Fibroblast of lung (primary cell): ENCODE results near the gene UQCC5. TPM values are rescaled to one million over a fixed set of nuclear protein-coding genes. Genes with fewer than 3 reads are reported as not detected.

Source experiments
- DNase-seq, 2 donors: peaks; one replicate each; pipeline versions ENCODE4 v3.0.0 to v3.0.0-alpha.2; 2010; ENCODE audit warnings: low read depth in 2 of 2
- H2AFZ ChIP-seq: 2 replicates; pipeline ENCODE4 v1.5.1; 2012; ENCODE audit warnings: low read length, control low read depth, inconsistent platforms
- H3K27ac ChIP-seq: 2 replicates; pipeline ENCODE4 v1.5.1; 2011; ENCODE audit warnings: low read length, control low read depth; ENCODE audit not compliant: insufficient read depth
- H3K27me3 ChIP-seq: 2 replicates; pipeline ENCODE4 v1.5.1; 2011; ENCODE audit warnings: mild to moderate bottlenecking, low read length; ENCODE audit not compliant: control insufficient read depth, insufficient read depth
- H3K36me3 ChIP-seq: 2 replicates; pipeline ENCODE4 v1.5.1; 2011; ENCODE audit warnings: low read length; ENCODE audit not compliant: control insufficient read depth, insufficient read depth
- H3K4me1 ChIP-seq: 2 replicates; pipeline ENCODE4 v1.5.1; 2011; ENCODE audit warnings: low read length; ENCODE audit not compliant: control insufficient read depth, insufficient read depth; ENCODE audit errors: extremely low read depth
- H3K4me2 ChIP-seq: 2 replicates; pipeline ENCODE4 v1.5.1; 2011; ENCODE audit warnings: low read length, control low read depth; ENCODE audit not compliant: insufficient read depth; ENCODE audit errors: extremely low read depth
- H3K4me3 ChIP-seq, 4 experiments: fragments of 200-600 bp in 1 of 4; sonication (generic) in 1 of 4; replicated peaks in 1 of 4; 2 replicates each; pipeline ENCODE4 v1.5.1; 2011 to 2016; ENCODE audit warnings: low read length in 4 of 4, low read depth in 3 of 4, mild to moderate bottlenecking in 3 of 4, control low read depth in 2 of 4, inconsistent platforms in 1 of 4, mixed read lengths in 1 of 4; ENCODE audit not compliant: insufficient read depth in 1 of 4; ENCODE audit errors: control extremely low read depth in 1 of 4
- H3K79me2 ChIP-seq: 2 replicates; pipeline ENCODE4 v1.5.1; 2012; ENCODE audit warnings: mild to moderate bottlenecking, low read length, inconsistent platforms; ENCODE audit not compliant: control insufficient read depth, insufficient read depth
- H3K9ac ChIP-seq: 2 replicates; pipeline ENCODE4 v1.5.1; 2011; ENCODE audit warnings: mild to moderate bottlenecking, low read length, control low read depth; ENCODE audit not compliant: insufficient read depth
- H3K9me3 ChIP-seq: 2 replicates; pipeline ENCODE4 v1.5.1; 2012; ENCODE audit warnings: low read depth, low read length; ENCODE audit not compliant: control insufficient read depth, insufficient read depth
- H4K20me1 ChIP-seq: 2 replicates; pipeline ENCODE4 v1.5.1; 2011; ENCODE audit warnings: low read length; ENCODE audit not compliant: control insufficient read depth, insufficient read depth; ENCODE audit errors: extremely low read depth
- EZH2 ChIP-seq: IDR thresholded peaks from 2 replicates; pipeline ENCODE4 v1.5.1; 2012; ENCODE audit warnings: low read length, control low read depth, mild to moderate bottlenecking; ENCODE audit errors: missing control alignments
- polyA plus RNA-seq, 2 donors: library from polyadenylated mRNA; depleted of rRNA in 1 of 2; stranded (reverse) in 1 of 2; unstranded in 1 of 2; fragments of >200 nt; gene quantifications; 2 replicates each; pipeline ENCODE4 v1.2.1, GENCODE V29; 2011 to 2012; ENCODE audit warnings: missing spikeins in 1 of 2
- total RNA-seq: library from RNA; depleted of rRNA; stranded (reverse); fragments of >200 nt; gene quantifications from 2 replicates; pipeline ENCODE4 v1.2.1, GENCODE V29; 2014
- TF ChIP-seq, protein P1 (sequence below), 2 donors: IDR thresholded peaks in 1 of 2; conservative IDR thresholded peaks in 1 of 2; 1 replicate in 1 of 2; 2 replicates in 1 of 2; pipeline ENCODE4 v1.5.1; 2011 to 2012; ENCODE audit warnings: low read length in 2 of 2, control low read depth in 1 of 2, inconsistent platforms in 1 of 2, low read depth in 1 of 2, mild to moderate bottlenecking in 1 of 2

The UQCC5 gene
- total and polyA plus RNA-seq, 2 donors (not counting 1 experiment from before 2014, with no cell fraction given) = 9.4 to 13.8 TPM

DNA sequence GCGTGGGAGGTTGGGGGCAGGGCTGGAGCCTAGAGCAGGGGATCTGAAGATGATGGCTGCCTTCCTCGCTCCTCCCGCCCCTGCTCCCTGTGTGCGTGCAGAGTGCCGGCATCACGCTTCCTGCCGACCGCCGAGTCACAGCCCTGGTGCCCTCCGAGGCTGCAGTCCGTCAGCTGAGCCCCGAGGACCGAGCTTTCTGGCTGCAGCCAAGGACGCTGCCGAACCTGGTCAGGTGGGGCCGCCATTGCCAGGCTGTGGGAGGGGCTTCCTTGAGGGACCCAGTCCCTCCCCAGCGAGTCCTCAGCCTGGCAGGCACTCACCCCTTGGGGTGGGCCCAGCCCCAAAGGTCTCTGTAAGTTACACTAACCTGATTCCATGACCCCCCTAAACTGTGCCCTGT, 23.7 kb upstream of the UQCC5 start:
- H3K4me2 ChIP-seq = no peak overlapping the region
- no peak overlapping the region for H3K9ac ChIP-seq
- no peak overlapping the region for H2AFZ ChIP-seq
- no peak for DNase-seq
- H3K4me1 ChIP-seq = no peaks in the 10 kb centered on the region
- H3K9me3 ChIP-seq = no peaks in the 10 kb centered on the region
- H3K4me3 ChIP-seq = no peak overlapping the region
- peaks cover 8% of the 10 kb centered on the region for H3K27me3 ChIP-seq
- TF ChIP-seq, protein P1, sequence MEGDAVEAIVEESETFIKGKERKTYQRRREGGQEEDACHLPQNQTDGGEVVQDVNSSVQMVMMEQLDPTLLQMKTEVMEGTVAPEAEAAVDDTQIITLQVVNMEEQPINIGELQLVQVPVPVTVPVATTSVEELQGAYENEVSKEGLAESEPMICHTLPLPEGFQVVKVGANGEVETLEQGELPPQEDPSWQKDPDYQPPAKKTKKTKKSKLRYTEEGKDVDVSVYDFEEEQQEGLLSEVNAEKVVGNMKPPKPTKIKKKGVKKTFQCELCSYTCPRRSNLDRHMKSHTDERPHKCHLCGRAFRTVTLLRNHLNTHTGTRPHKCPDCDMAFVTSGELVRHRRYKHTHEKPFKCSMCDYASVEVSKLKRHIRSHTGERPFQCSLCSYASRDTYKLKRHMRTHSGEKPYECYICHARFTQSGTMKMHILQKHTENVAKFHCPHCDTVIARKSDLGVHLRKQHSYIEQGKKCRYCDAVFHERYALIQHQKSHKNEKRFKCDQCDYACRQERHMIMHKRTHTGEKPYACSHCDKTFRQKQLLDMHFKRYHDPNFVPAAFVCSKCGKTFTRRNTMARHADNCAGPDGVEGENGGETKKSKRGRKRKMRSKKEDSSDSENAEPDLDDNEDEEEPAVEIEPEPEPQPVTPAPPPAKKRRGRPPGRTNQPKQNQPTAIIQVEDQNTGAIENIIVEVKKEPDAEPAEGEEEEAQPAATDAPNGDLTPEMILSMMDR (conservative IDR thresholded peaks at IDR 0.05 in 1 of 2, IDR thresholded peaks at IDR 0.05 in 1 of 2; ENCODE audit: low read depth in 1 of 2, low read length in 2 of 2) = no peak
- TF ChIP-seq EZH2 = no peak
- no peaks in the 10 kb centered on the region for H3K79me2 ChIP-seq
- H4K20me1 ChIP-seq = no peaks in the 10 kb centered on the region
- H3K27ac ChIP-seq = no peak overlapping the region
- H3K36me3 ChIP-seq = no peaks in the 10 kb centered on the region

DNA sequence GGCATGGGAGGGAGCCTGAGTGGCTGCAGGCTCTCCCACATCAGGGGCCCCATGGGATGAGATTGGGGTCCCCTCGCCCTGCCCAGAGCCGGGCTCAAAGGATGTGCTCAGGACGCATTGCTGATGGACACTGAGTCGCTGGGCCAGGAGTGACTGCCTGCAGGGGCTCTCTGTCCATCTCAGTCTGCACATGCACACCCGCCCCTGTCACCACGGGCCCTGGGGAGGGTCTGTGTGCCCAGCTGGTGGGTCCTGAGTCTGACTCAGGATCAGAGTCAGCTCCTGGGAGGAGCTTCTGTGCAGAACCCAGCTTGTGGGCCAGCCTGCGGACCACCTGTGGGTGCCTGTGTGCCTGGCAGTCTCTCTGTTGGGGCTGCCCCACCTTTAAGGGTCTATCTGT, 23.1 kb upstream of the UQCC5 start:
- Histone ChIP-seq H3K36me3 (no peaks in the 10 kb centered on the region), H3K9me3 (no peaks in the 10 kb centered on the region), H3K4me1 (no peaks in the 10 kb centered on the region), H3K9ac (no peak overlapping the region), H2AFZ (no peak overlapping the region), H3K79me2 (no peaks in the 10 kb centered on the region), H3K4me2 (no peak overlapping the region), H4K20me1 (no peaks in the 10 kb centered on the region), H3K27me3 (peaks cover 8% of the 10 kb centered on the region), H3K27ac (no peak overlapping the region), H3K4me3 (no peak overlapping the region)
- no peak for DNase-seq
- TF ChIP-seq EZH2 = no peak
- TF ChIP-seq, protein P1 (conservative IDR thresholded peaks at IDR 0.05 in 1 of 2, IDR thresholded peaks at IDR 0.05 in 1 of 2; ENCODE audit: low read depth in 1 of 2, low read length in 2 of 2) = no peak

DNA sequence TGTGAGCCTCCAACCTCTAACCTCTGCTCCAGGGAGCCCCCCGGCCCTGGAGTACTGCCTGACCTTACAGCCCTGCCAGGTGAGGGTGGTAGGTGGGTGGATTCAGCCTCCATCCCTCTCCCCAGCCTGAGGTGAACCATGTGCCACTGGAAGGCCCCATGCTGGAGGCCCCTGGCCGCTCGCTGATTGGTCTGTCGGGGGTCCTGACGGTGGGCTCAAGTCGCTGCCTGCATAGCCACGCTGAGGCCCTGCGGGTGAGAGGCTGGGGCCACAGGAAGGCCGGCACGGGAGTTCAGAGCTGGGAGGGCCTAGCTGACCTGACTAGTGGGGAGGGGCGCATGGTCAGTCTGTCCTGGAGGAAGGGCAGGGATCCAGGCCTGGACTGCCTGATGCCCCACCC, 21.8 kb upstream of the UQCC5 start:
- no peaks in the 10 kb centered on the region for H3K4me1 ChIP-seq
- no peak overlapping the region for H2AFZ ChIP-seq
- no peak overlapping the region for H3K9ac ChIP-seq
- H3K9me3 ChIP-seq = no peaks in the 10 kb centered on the region
- no peaks in the 10 kb centered on the region for H4K20me1 ChIP-seq
- DNase-seq = no peak
- no peak overlapping the region for H3K4me3 ChIP-seq
- no peak overlapping the region for H3K27ac ChIP-seq
- H3K36me3 ChIP-seq = no peaks in the 10 kb centered on the region
- TF ChIP-seq, protein P1 (conservative IDR thresholded peaks at IDR 0.05 in 1 of 2, IDR thresholded peaks at IDR 0.05 in 1 of 2; ENCODE audit: low read depth in 1 of 2, low read length in 2 of 2) = no peak
- no peak for TF ChIP-seq EZH2
- peaks cover 8% of the 10 kb centered on the region for H3K27me3 ChIP-seq
- H3K4me2 ChIP-seq = no peak overlapping the region
- H3K79me2 ChIP-seq = no peaks in the 10 kb centered on the region
